Measurements from ENCODE around the gene BAHD1. TPM values are rescaled to one million over a fixed set of nuclear protein-coding genes. Genes with fewer than 3 reads are reported as not detected.

The BAHD1 gene
- total and polyA plus RNA-seq, 12 donors = 13.2 to 58.8 (median 31.3) TPM

- Histone ChIP-seq H3K36me3 (replicated peaks in 1 of 2) (no peaks in the 10 kb centered on the region), H3K4me3 (no peak overlapping the region), H3K27me3 (no peaks in the 10 kb centered on the region), H3K9me3 (replicated peaks in 1 of 3) (no peaks in the 10 kb centered on the region), H3K27ac (no peak overlapping the region), H3K4me1 (replicated peaks in 1 of 2) (no peaks in the 10 kb centered on the region)
- WGBS, 4 donors = 72 to 89% (median 79%) methylated on average over 4 of the region's 4 CpGs
- intact Hi-C loops (cut with DNase I) = no loop called here
- no peak for DNase-seq
- no peak for TF ChIP-seq CTCF (IDR thresholded peaks at IDR 0.05)
- no peak for TF ChIP-seq POLR2A (IDR thresholded peaks at IDR 0.05)
Observed at GRCh38 chr15:40499931-40500330, 59.2 kb downstream of the BAHD1 start.

- no peaks in the 10 kb centered on the region for H3K27me3 ChIP-seq
- no peak for TF ChIP-seq POLR2A (IDR thresholded peaks at IDR 0.05)
- no peak for TF ChIP-seq CTCF (IDR thresholded peaks at IDR 0.05)
- intact Hi-C loops (cut with DNase I) = no loop called here
- no peak overlapping the region for H3K27ac ChIP-seq
- no peaks in the 10 kb centered on the region for H3K9me3 ChIP-seq (replicated peaks in 1 of 3)
- WGBS, 4 donors = 58 to 75% (median 68%) methylated on average over 4 of the region's 4 CpGs
- no peak overlapping the region for H3K4me3 ChIP-seq
- no peaks in the 10 kb centered on the region for H3K4me1 ChIP-seq (replicated peaks in 1 of 2)
- H3K36me3 ChIP-seq (replicated peaks in 1 of 2) = no peaks in the 10 kb centered on the region
- no peak for DNase-seq
Observed at GRCh38 chr15:40500568-40501330, 60.0 kb downstream of the BAHD1 start.

GRCh38 chr15:40501487-40501886, 60.7 kb downstream of the BAHD1 start:
- Histone ChIP-seq H3K4me3 (no peak overlapping the region), H3K4me1 (replicated peaks in 1 of 2) (peaks cover under 1% of the 10 kb centered on the region in 2 donors), H3K27me3 (no peaks in the 10 kb centered on the region), H3K9me3 (replicated peaks in 1 of 3) (no peaks in the 10 kb centered on the region), H3K27ac (no peak overlapping the region), H3K36me3 (replicated peaks in 1 of 2) (no peaks in the 10 kb centered on the region)
- no peak for TF ChIP-seq POLR2A (IDR thresholded peaks at IDR 0.05)
- no peak for TF ChIP-seq CTCF (IDR thresholded peaks at IDR 0.05)
- DNase-seq = no peak
- WGBS, 4 donors = 75 to 88% (median 81%) methylated on average over 6 of the region's 6 CpGs
- intact Hi-C loops (cut with DNase I) = no loop called here

- peak overlapping the region in 2 of 4 donors; percentile 22 to 37 for H3K4me3 ChIP-seq
- peak; percentile 77 to 88 (median 84) for DNase-seq
- peaks cover 16 to 18% of the 10 kb centered on the region in 2 donors for H3K4me1 ChIP-seq (replicated peaks in 1 of 2)
- no peaks in the 10 kb centered on the region for H3K27me3 ChIP-seq
- 2 to 3% (median 2%) methylated on average over 12 to 30 of the region's 30 CpGs for WGBS, 4 donors
- H3K27ac ChIP-seq = peak overlapping the region in 1 of 5 donors; percentile 10
- no peaks in the 10 kb centered on the region for H3K9me3 ChIP-seq (replicated peaks in 1 of 3)
- no peaks in the 10 kb centered on the region for H3K36me3 ChIP-seq (replicated peaks in 1 of 2)
- TF ChIP-seq CTCF (IDR thresholded peaks at IDR 0.05) (peak; percentile 54 to 72 (median 64)), POLR2A (IDR thresholded peaks at IDR 0.05) (no peak)
- intact Hi-C loops (cut with DNase I) = no loop called here
Observed at GRCh38 chr15:40506964-40507571, 66.3 kb downstream of the BAHD1 start.

All from adrenal gland (tissue), 12 donors.